H9 (cell line): Measurements from ENCODE around the gene SSX3. TPM values are rescaled to one million over a fixed set of nuclear protein-coding genes. Genes with fewer than 3 reads are reported as not detected.
"Not testable (repeated sequence)": the region's sequence is repeated elsewhere in the genome, so short reads cannot be mapped to it uniquely, and the experiment has no call there.

Source experiments
- DNase-seq: peaks from one replicate; pipeline ENCODE4 v3.0.0-alpha.2; 2017
- H2AFZ ChIP-seq: one replicate; pipeline ENCODE4 v1.6.1; 2013; ENCODE audit warnings: mild to moderate bottlenecking, low read length, control low read depth, moderate library complexity
- H2AK5ac ChIP-seq: 2 replicates; pipeline ENCODE4 v1.6.1; 2013; ENCODE audit warnings: low read length, control low read depth, mixed read lengths; ENCODE audit not compliant: insufficient read length
- H2BK120ac ChIP-seq: one replicate; pipeline ENCODE4 v1.6.1; 2013; ENCODE audit warnings: low read depth, mild to moderate bottlenecking, low read length, control low read depth, inconsistent platforms; ENCODE audit not compliant: poor library complexity, severe bottlenecking
- H2BK12ac ChIP-seq: 2 replicates; pipeline ENCODE4 v1.6.1; 2013; ENCODE audit warnings: low read length, control low read depth, mixed read lengths, low read depth; ENCODE audit not compliant: insufficient read length
- H2BK15ac ChIP-seq: 2 replicates; pipeline ENCODE4 v1.6.1; 2013; ENCODE audit warnings: low read depth, low read length, control low read depth
- H2BK20ac ChIP-seq: one replicate; pipeline ENCODE4 v1.6.1; 2013; ENCODE audit warnings: low read depth, mild to moderate bottlenecking, low read length, control low read depth, inconsistent platforms; ENCODE audit not compliant: poor library complexity, severe bottlenecking
- H2BK5ac ChIP-seq: 2 replicates; pipeline ENCODE4 v1.6.1; 2013; ENCODE audit warnings: low read length, control low read depth, mixed read lengths; ENCODE audit not compliant: insufficient read length
- H3K14ac ChIP-seq: 2 replicates; pipeline ENCODE4 v1.6.1; 2013; ENCODE audit warnings: low read length, control low read depth; ENCODE audit not compliant: insufficient read depth
- H3K18ac ChIP-seq: 2 replicates; pipeline ENCODE4 v1.6.1; 2013; ENCODE audit warnings: low read depth, mild to moderate bottlenecking, mixed read lengths, low read length, control low read depth; ENCODE audit not compliant: insufficient read length
- H3K23ac ChIP-seq: 2 replicates; pipeline ENCODE4 v1.6.1; 2013; ENCODE audit warnings: low read length, control low read depth, mixed read lengths, low read depth; ENCODE audit not compliant: insufficient read length
- H3K23me2 ChIP-seq: 2 replicates; pipeline ENCODE4 v1.6.1; 2013; ENCODE audit warnings: low read depth, mild to moderate bottlenecking, mixed read lengths, low read length, control low read depth; ENCODE audit not compliant: insufficient read length, poor library complexity, severe bottlenecking
- H3K27ac ChIP-seq: 2 replicates; pipeline ENCODE4 v1.5.1; 2013; ENCODE audit warnings: low read length, control low read depth, mixed read lengths, low read depth; ENCODE audit not compliant: insufficient read length
- H3K27me3 ChIP-seq: 2 replicates; pipeline ENCODE4 v1.6.1; 2013; ENCODE audit warnings: low read length, control low read depth, inconsistent platforms; ENCODE audit not compliant: insufficient read depth
- H3K4ac ChIP-seq: 2 replicates; pipeline ENCODE4 v1.6.1; 2013; ENCODE audit warnings: low read depth, mild to moderate bottlenecking, control low read depth, inconsistent platforms, low read length, moderate library complexity
- H3K4me1 ChIP-seq: 2 replicates; pipeline ENCODE4 v1.6.1; 2013; ENCODE audit warnings: low read length, control low read depth, inconsistent platforms; ENCODE audit not compliant: insufficient read depth
- H3K4me2 ChIP-seq: 2 replicates; pipeline ENCODE4 v1.6.1; 2013; ENCODE audit warnings: low read length, control low read depth, mixed read lengths; ENCODE audit not compliant: insufficient read length, insufficient read depth
- H3K56ac ChIP-seq: 2 replicates; pipeline ENCODE4 v1.6.1; 2013; ENCODE audit warnings: low read depth, mild to moderate bottlenecking, mixed read lengths, low read length, control low read depth; ENCODE audit not compliant: insufficient read length
- H3K79me1 ChIP-seq: 2 replicates; pipeline ENCODE4 v1.6.1; 2013; ENCODE audit warnings: low read depth, mild to moderate bottlenecking, moderate library complexity, low read length, control low read depth, inconsistent platforms; ENCODE audit not compliant: insufficient read depth, poor library complexity, severe bottlenecking
- H3K79me2 ChIP-seq: 2 replicates; pipeline ENCODE4 v1.6.1; 2013; ENCODE audit warnings: low read length, control low read depth, inconsistent platforms; ENCODE audit not compliant: insufficient read depth
- H3K9ac ChIP-seq: 2 replicates; pipeline ENCODE4 v1.6.1; 2013; ENCODE audit warnings: low read length, control low read depth, mixed read lengths; ENCODE audit not compliant: insufficient read length; ENCODE audit errors: extremely low read depth
- H3K9me3 ChIP-seq: one replicate; pipeline ENCODE4 v1.6.1; 2013; ENCODE audit warnings: low read depth, low read length, inconsistent platforms; ENCODE audit not compliant: control insufficient read depth
- H3T11ph ChIP-seq: one replicate; pipeline ENCODE4 v1.6.1; 2013; ENCODE audit warnings: mild to moderate bottlenecking, low read length, control low read depth, inconsistent platforms
- H4K20me1 ChIP-seq: one replicate; pipeline ENCODE4 v1.6.1; 2013; ENCODE audit not compliant: control insufficient read depth, insufficient read length, insufficient read depth
- H4K5ac ChIP-seq: 2 replicates; pipeline ENCODE4 v1.6.1; 2013; ENCODE audit warnings: low read depth, mild to moderate bottlenecking, mixed read lengths, low read length, control low read depth; ENCODE audit not compliant: insufficient read length
- H4K8ac ChIP-seq: replicated peaks from 2 replicates; pipeline ENCODE4 v1.6.1; 2013; ENCODE audit warnings: low read length, control low read depth, mixed read lengths, low read depth; ENCODE audit not compliant: insufficient read length
- H4K91ac ChIP-seq: 2 replicates; pipeline ENCODE4 v1.6.1; 2013; ENCODE audit warnings: low read depth, mild to moderate bottlenecking, moderate library complexity, mixed read lengths, low read length, control low read depth; ENCODE audit not compliant: insufficient read length
- H3K27ac Mint-ChIP-seq, 3 experiments: 2 replicates in 2 of 3; 3 replicates in 1 of 3; pipeline ENCODE4 v1.8.0; 2020 to 2021; ENCODE audit warnings: mixed read lengths in 3 of 3, mild to moderate bottlenecking in 1 of 3, moderate library complexity in 1 of 3
- H3K27me3 Mint-ChIP-seq: 2 replicates; pipeline ENCODE4 v1.8.0; 2021; ENCODE audit warnings: low read depth, mild to moderate bottlenecking, moderate library complexity, mixed read lengths
- H3K36me3 Mint-ChIP-seq, 3 experiments: 2 replicates in 2 of 3; 3 replicates in 1 of 3; pipeline ENCODE4 v1.8.0; 2020 to 2021; ENCODE audit warnings: low read depth in 3 of 3, mixed read lengths in 3 of 3; ENCODE audit not compliant: insufficient read depth in 1 of 3
- H3K4me1 Mint-ChIP-seq, 2 experiments: 2 replicates each; pipeline ENCODE4 v1.8.0; 2020; ENCODE audit warnings: mixed read lengths in 2 of 2
- H3K4me3 Mint-ChIP-seq, 2 experiments: 2 replicates in 1 of 2; 3 replicates in 1 of 2; pipeline ENCODE4 v1.8.0; 2020 to 2021; ENCODE audit warnings: mild to moderate bottlenecking in 2 of 2, mixed read lengths in 2 of 2, moderate library complexity in 1 of 2
- H3K9me3 Mint-ChIP-seq, 2 experiments: 2 replicates in 1 of 2; 3 replicates in 1 of 2; pipeline ENCODE4 v1.8.0; 2020; ENCODE audit warnings: mild to moderate bottlenecking in 2 of 2, mixed read lengths in 2 of 2, moderate library complexity in 1 of 2
- WGBS: extraction: QIAGEN DNeasy Blood & Tissue Kit; methylation state at CpG from one replicate; pipeline ENCODE4 v1.1.7; 2013; ENCODE audit warnings: missing lambda C conversion rate, low lambda C conversion rate, mixed read lengths; ENCODE audit not compliant: insufficient read length; ENCODE audit errors: extremely low coverage; 5-methylcytosine and 5-hydroxymethylcytosine counted together
- total RNA-seq: library from RNA; stranded (reverse); gene quantifications from 2 replicates; pipeline ENCODE4 v1.2.1, GENCODE V29; 2021

SSX3 gene
- total RNA-seq, 1 experiment from 2014 or later = not detected

DNA sequence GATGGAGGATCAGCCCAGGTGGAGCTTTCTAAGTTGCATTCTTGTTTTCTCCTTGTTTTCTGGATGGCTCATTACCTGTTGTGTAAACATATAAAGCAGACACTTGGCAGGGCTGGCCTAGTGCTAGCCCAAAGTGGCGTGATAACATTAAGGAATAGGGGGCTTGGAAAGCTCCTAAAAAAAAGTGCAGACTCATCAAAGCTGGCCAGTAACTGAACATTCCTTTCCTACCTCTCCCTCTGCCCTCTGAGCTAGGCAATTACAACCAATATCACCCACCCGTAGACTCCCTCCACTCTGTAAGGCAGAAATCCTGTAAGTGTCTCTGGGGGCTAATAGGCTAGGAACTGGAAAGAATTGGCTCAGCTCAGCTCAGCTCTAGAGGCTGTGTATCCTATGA is 42.5 kb downstream of the SSX3 start:
- H3K4me3 Mint-ChIP-seq, H4K8ac ChIP-seq, H3T11ph ChIP-seq, H3K79me2 ChIP-seq, H3K27ac ChIP-seq, H2AFZ ChIP-seq, H3K23me2 ChIP-seq, H3K4me1 ChIP-seq, H3K36me3 Mint-ChIP-seq, H4K5ac ChIP-seq, H3K4ac ChIP-seq, H2AK5ac ChIP-seq, H3K4me2 ChIP-seq, H3K9me3 ChIP-seq, H3K27me3 ChIP-seq, H3K4me1 Mint-ChIP-seq, H2BK20ac ChIP-seq, H3K14ac ChIP-seq, H3K27me3 Mint-ChIP-seq, H3K79me1 ChIP-seq, H3K56ac ChIP-seq, H4K91ac ChIP-seq, H3K23ac ChIP-seq, H2BK15ac ChIP-seq, H3K9ac ChIP-seq, H2BK12ac ChIP-seq, H2BK120ac ChIP-seq, H2BK5ac ChIP-seq, DNase-seq, H4K20me1 ChIP-seq, H3K18ac ChIP-seq, H3K27ac Mint-ChIP-seq: not testable (repeated sequence)
- WGBS = no CpG with 5 or more reads among the region's 2 CpGs
- peaks cover 47 to 48% of the 10 kb centered on the region in 2 experiments for H3K9me3 Mint-ChIP-seq
